Endodermal cell (in vitro differentiated cells): ENCODE measurements around the gene GLT6D1. TPM values are rescaled to one million over a fixed set of nuclear protein-coding genes. Genes with fewer than 3 reads are reported as not detected.

Experiments
- DNase-seq: peaks from one replicate; pipeline ENCODE4 v3.0.0-alpha.2; 2017
- H3K27ac ChIP-seq: 2 replicates; pipeline ENCODE4 v1.5.1; 2013; ENCODE audit warnings: mild to moderate bottlenecking, low read depth, low read length, moderate library complexity
- H3K27me3 ChIP-seq: 2 replicates; pipeline ENCODE4 v1.6.1; 2013; ENCODE audit warnings: mild to moderate bottlenecking, low read length, moderate library complexity; ENCODE audit not compliant: insufficient read depth, control insufficient read depth, poor library complexity, severe bottlenecking
- H3K36me3 ChIP-seq: 2 replicates; pipeline ENCODE4 v1.7.0; 2013; ENCODE audit warnings: mild to moderate bottlenecking, low read length, moderate library complexity; ENCODE audit not compliant: control insufficient read depth, insufficient read depth
- H3K4me1 ChIP-seq: one replicate; pipeline ENCODE4 v1.7.0; 2013; ENCODE audit warnings: low read length; ENCODE audit not compliant: control insufficient read depth, insufficient read depth
- H3K4me3 ChIP-seq: 2 replicates; pipeline ENCODE4 v1.5.1; 2013; ENCODE audit warnings: mild to moderate bottlenecking, low read length, moderate library complexity
- H3K9ac ChIP-seq: 2 replicates; pipeline ENCODE4 v1.6.1; 2013; ENCODE audit warnings: mild to moderate bottlenecking, low read length, moderate library complexity; ENCODE audit not compliant: poor library complexity, severe bottlenecking; ENCODE audit errors: extremely low read depth
- H3K9me3 ChIP-seq: 2 replicates; pipeline ENCODE4 v1.6.1; 2013; ENCODE audit warnings: mild to moderate bottlenecking, low read length, moderate library complexity; ENCODE audit not compliant: control insufficient read depth
- H3K27ac Mint-ChIP-seq: 2 replicates; pipeline ENCODE4 v1.8.0; 2020; ENCODE audit warnings: mixed read lengths
- H3K27me3 Mint-ChIP-seq: 2 replicates; pipeline ENCODE4 v1.8.0; 2021; ENCODE audit warnings: mild to moderate bottlenecking, mixed read lengths; ENCODE audit not compliant: insufficient read depth
- H3K36me3 Mint-ChIP-seq: 2 replicates; pipeline ENCODE4 v1.8.0; 2020; ENCODE audit warnings: low read depth, mixed read lengths
- H3K4me1 Mint-ChIP-seq: 2 replicates; pipeline ENCODE4 v1.8.0; 2020; ENCODE audit warnings: mixed read lengths
- H3K4me3 Mint-ChIP-seq: 2 replicates; pipeline ENCODE4 v1.8.0; 2020; ENCODE audit warnings: mild to moderate bottlenecking, moderate library complexity, mixed read lengths
- H3K9me3 Mint-ChIP-seq: 2 replicates; pipeline ENCODE4 v1.8.0; 2020; ENCODE audit warnings: mild to moderate bottlenecking, mixed read lengths
- CTCF ChIP-seq: fragments of 200-600 bp; sonication (generic); conservative IDR thresholded peaks from 2 replicates; pipeline ENCODE4 v1.5.0; 2021; ENCODE audit warnings: antibody characterized with exemption, mild to moderate bottlenecking
- WGBS, 2 experiments: methylation state at CpG; one replicate each; pipeline versions ENCODE4 v1.1.5 to v1.1.7; 2013; ENCODE audit warnings: missing lambda C conversion rate in 2 of 2, mixed read lengths in 1 of 2; ENCODE audit not compliant: insufficient coverage in 1 of 2, insufficient read length in 1 of 2; 5-methylcytosine and 5-hydroxymethylcytosine counted together
- total RNA-seq, 2 donors: library from RNA; stranded (reverse); fragmentation: NEBNext Ultra II Directional in 1 of 2; extraction: Animal tissue kit (Norgen Biotek cat#: 25700) in 1 of 2; gene quantifications; 2 replicates in 1 of 2; 3 replicates in 1 of 2; pipeline ENCODE4 v1.2.1, GENCODE V29; 2021

The GLT6D1 gene
- total RNA-seq, 2 donors from 2014 or later: 0.60 TPM; not detected in 1

- Mint-ChIP-seq H3K27ac (no peak overlapping the region), H3K36me3 (no peaks in the 10 kb centered on the region), H3K4me1 (peaks cover 7% of the 10 kb centered on the region), H3K4me3 (no peak overlapping the region), H3K27me3 (no peaks in the 10 kb centered on the region), H3K9me3 (no peaks in the 10 kb centered on the region)
- H3K9ac ChIP-seq: no peak overlapping the region
- H3K27ac ChIP-seq: no peak overlapping the region
- no peaks in the 10 kb centered on the region for H3K4me1 ChIP-seq
- no peak for TF ChIP-seq CTCF
- no peak overlapping the region for H3K4me3 ChIP-seq
- no peaks in the 10 kb centered on the region for H3K9me3 ChIP-seq
- H3K36me3 ChIP-seq: no peaks in the 10 kb centered on the region
- 82 to 93% methylated on average over 11 to 16 of the region's 16 CpGs for WGBS, 2 experiments
- H3K27me3 ChIP-seq: no peaks in the 10 kb centered on the region
- DNase-seq: no peak
Observed at GRCh38 chr9:135680056-135680455, 40.7 kb upstream of the GLT6D1 start.

GRCh38 chr9:135678236-135679017 is 39.1 kb upstream of the GLT6D1 start:
- Mint-ChIP-seq H3K27ac (no peak overlapping the region), H3K9me3 (no peaks in the 10 kb centered on the region), H3K27me3 (no peaks in the 10 kb centered on the region), H3K4me1 (peaks cover 7% of the 10 kb centered on the region), H3K4me3 (no peak overlapping the region), H3K36me3 (no peaks in the 10 kb centered on the region)
- Histone ChIP-seq H3K27ac (no peak overlapping the region), H3K9me3 (no peaks in the 10 kb centered on the region), H3K4me1 (no peaks in the 10 kb centered on the region), H3K36me3 (no peaks in the 10 kb centered on the region), H3K4me3 (no peak overlapping the region), H3K9ac (no peak overlapping the region), H3K27me3 (no peaks in the 10 kb centered on the region)
- no peak for DNase-seq
- TF ChIP-seq CTCF: no peak
- 90 to 92% methylated on average over 5 to 20 of the region's 20 CpGs for WGBS, 2 experiments

- peaks cover 7% of the 10 kb centered on the region for H3K4me1 Mint-ChIP-seq
- Histone ChIP-seq H3K27ac (no peak overlapping the region), H3K4me1 (no peaks in the 10 kb centered on the region), H3K4me3 (no peak overlapping the region), H3K9ac (no peak overlapping the region), H3K36me3 (no peaks in the 10 kb centered on the region), H3K27me3 (no peaks in the 10 kb centered on the region), H3K9me3 (no peaks in the 10 kb centered on the region)
- H3K4me3 Mint-ChIP-seq: no peak overlapping the region
- no peaks in the 10 kb centered on the region for H3K27me3 Mint-ChIP-seq
- H3K36me3 Mint-ChIP-seq: no peaks in the 10 kb centered on the region
- no peak for TF ChIP-seq CTCF
- no peak for DNase-seq
- no peak overlapping the region for H3K27ac Mint-ChIP-seq
- WGBS, 2 experiments: 91% methylated on average over 19 to 22 of the region's 22 CpGs
- no peaks in the 10 kb centered on the region for H3K9me3 Mint-ChIP-seq
Observed at GRCh38 chr9:135677641-135678168, 38.4 kb upstream of the GLT6D1 start.
